Naive thymus-derived CD4-positive, alpha-beta T cell (primary cell): ENCODE data around the gene CORO2B. TPM values are rescaled to one million over a fixed set of nuclear protein-coding genes. Genes with fewer than 3 reads are reported as not detected.

ENCODE experiments used
- ATAC-seq: fragments of 150-1000 bp; cut with Tn5 transposase; 2 replicates; pipeline ENCODE4 v1.10.0; 2021; ENCODE audit warnings: mild to moderate bottlenecking, moderate library complexity
- CTCF ChIA-PET: fragments of 350-600 bp; sonication (Branson Sonifier 250); formaldehyde crosslinking; loops from one replicate; lab custom pipeline; 2021; ENCODE audit warnings: antibody characterized with exemption; lab: Charles Lee
- POLR2A ChIA-PET: fragments of 350-600 bp; sonication (Branson Sonifier 250); formaldehyde crosslinking; loops from one replicate; lab custom pipeline; 2021; ENCODE audit warnings: antibody characterized with exemption, inconsistent platforms; lab: Charles Lee
- DNase-seq, 9 donors: peaks; one replicate each; pipeline versions ENCODE4 v3.0.0 to v3.0.0-alpha.2; 2020 to 2022; ENCODE audit warnings: mixed read lengths in 1 of 9
- H3K27ac ChIP-seq: one replicate; pipeline ENCODE4 v1.7.0; 2013; ENCODE audit warnings: mild to moderate bottlenecking, low read depth, low read length, moderate library complexity
- H3K27me3 ChIP-seq, 2 donors: one replicate each; pipeline ENCODE4 v1.7.0; 2013; ENCODE audit warnings: low read length in 2 of 2, mild to moderate bottlenecking in 2 of 2, moderate library complexity in 2 of 2; ENCODE audit not compliant: control insufficient read depth in 2 of 2, insufficient read depth in 2 of 2
- H3K36me3 ChIP-seq, 3 experiments: 1 replicate in 2 of 3; 2 replicates in 1 of 3; pipeline ENCODE4 v1.7.0; 2013; ENCODE audit warnings: low read length in 3 of 3, mild to moderate bottlenecking in 3 of 3, moderate library complexity in 1 of 3; ENCODE audit not compliant: insufficient read depth in 3 of 3, control insufficient read depth in 2 of 3
- H3K4me1 ChIP-seq, 2 donors: one replicate each; pipeline ENCODE4 v1.7.0; 2013; ENCODE audit warnings: low read length in 2 of 2, mild to moderate bottlenecking in 2 of 2, moderate library complexity in 1 of 2; ENCODE audit not compliant: control insufficient read depth in 2 of 2, insufficient read depth in 2 of 2
- H3K4me3 ChIP-seq: 2 replicates; pipeline ENCODE4 v1.7.0; 2013; ENCODE audit warnings: mild to moderate bottlenecking, low read length
- H3K9me3 ChIP-seq, 3 experiments: 1 replicate in 2 of 3; 2 replicates in 1 of 3; pipeline ENCODE4 v1.7.0; 2013; ENCODE audit warnings: low read length in 3 of 3; ENCODE audit not compliant: control insufficient read depth in 2 of 3
- H3K27ac Mint-ChIP-seq, 9 donors: one replicate each; pipeline ENCODE4 v1.8.0; 2020 to 2022; ENCODE audit warnings: mixed read lengths in 9 of 9, mild to moderate bottlenecking in 8 of 9, moderate library complexity in 5 of 9, inconsistent platforms in 2 of 9
- H3K27me3 Mint-ChIP-seq, 5 donors: one replicate each; pipeline ENCODE4 v1.8.0; 2021 to 2022; ENCODE audit warnings: mixed read lengths in 5 of 5, mild to moderate bottlenecking in 1 of 5
- H3K36me3 Mint-ChIP-seq, 5 donors: one replicate each; pipeline ENCODE4 v1.8.0; 2020 to 2022; ENCODE audit warnings: mixed read lengths in 5 of 5, mild to moderate bottlenecking in 3 of 5, inconsistent platforms in 1 of 5
- H3K4me1 Mint-ChIP-seq, 7 donors: one replicate each; pipeline ENCODE4 v1.8.0; 2020 to 2022; ENCODE audit warnings: mixed read lengths in 7 of 7, mild to moderate bottlenecking in 3 of 7, inconsistent platforms in 1 of 7
- H3K4me3 Mint-ChIP-seq, 10 donors: one replicate each; pipeline ENCODE4 v1.8.0; 2020 to 2022; ENCODE audit warnings: mild to moderate bottlenecking in 10 of 10, mixed read lengths in 10 of 10, moderate library complexity in 6 of 10, inconsistent platforms in 2 of 10
- H3K9me3 Mint-ChIP-seq, 11 donors: one replicate each; pipeline ENCODE4 v1.8.0; 2020 to 2022; ENCODE audit warnings: mixed read lengths in 11 of 11, mild to moderate bottlenecking in 4 of 11, inconsistent platforms in 1 of 11, moderate library complexity in 1 of 11
- intact Hi-C, 2 donors: fragments of 100-400 bp; cut with micrococcal nuclease; formaldehyde crosslinking; loops; one replicate each; pipeline ENCODE4 v1.15.1; 2023
- polyA plus RNA-seq, 2 donors: library from polyadenylated mRNA; unstranded; fragments of 300-500 nt; fragmentation: Illumina TruSeq; gene quantifications; one replicate each; pipeline ENCODE4 v1.2.3, GENCODE V29; 2021
- total RNA-seq, 6 experiments: library from RNA in 5 of 6; stranded (reverse) in 5 of 6; gene quantifications; 1 replicate in 5 of 6; 2 replicates in 1 of 6; pipeline ENCODE4 v1.2.3 and lab custom pipeline; 2021 to 2026

The CORO2B gene
- total and polyA plus RNA-seq, 7 experiments from 2014 or later, result 0.15 TPM; not detected in 6

- Histone ChIP-seq H3K27ac (no peak overlapping the region), H3K27me3 (peaks cover 0 to 3% of the 10 kb centered on the region in 2 donors), H3K4me3 (no peak overlapping the region), H3K36me3 (no peaks in the 10 kb centered on the region), H3K9me3 (no peaks in the 10 kb centered on the region), H3K4me1 (no peaks in the 10 kb centered on the region)
- H3K27ac Mint-ChIP-seq, result no peak overlapping the region
- no peak overlapping the region for H3K4me3 Mint-ChIP-seq
- ATAC-seq (no peak), DNase-seq (no peak)
- H3K36me3 Mint-ChIP-seq, result no peaks in the 10 kb centered on the region
- peaks cover 25 to 36% (median 34%) of the 10 kb centered on the region in 5 donors for H3K27me3 Mint-ChIP-seq
- POLR2A ChIA-PET, result no interaction called here
- H3K9me3 Mint-ChIP-seq, result peaks cover 0 to 2% (median 0%) of the 10 kb centered on the region in 11 donors
- CTCF ChIA-PET, result no interaction called here
- peaks cover 0 to 3% (median 0%) of the 10 kb centered on the region in 7 donors for H3K4me1 Mint-ChIP-seq
- intact Hi-C loops, result no loop called here
Observed at GRCh38 chr15:68548364-68548763, 30.4 kb upstream of the CORO2B start.

- ATAC-seq (no peak), DNase-seq (no peak)
- peaks cover 0 to 3% (median 0%) of the 10 kb centered on the region in 7 donors for H3K4me1 Mint-ChIP-seq
- H3K4me3 Mint-ChIP-seq, result no peak overlapping the region
- no peak overlapping the region for H3K4me3 ChIP-seq
- H3K36me3 ChIP-seq, result no peaks in the 10 kb centered on the region
- H3K27me3 Mint-ChIP-seq, result peaks cover 28 to 43% (median 29%) of the 10 kb centered on the region in 5 donors
- no peak overlapping the region for H3K27ac Mint-ChIP-seq
- no peaks in the 10 kb centered on the region for H3K9me3 Mint-ChIP-seq
- ChIA-PET POLR2A (interaction anchor here (0.6 kb wide), 1 partner anchor 333 kb away, joined by 3 read pairs; no protein-coding TSS in a partner anchor), CTCF (interaction anchor here (0.6 to 2.3 kb wide), 13 partner anchors 8 to 375 kb away, joined by 3 to 15 read pairs (median 4); no protein-coding TSS in a partner anchor)
- no peaks in the 10 kb centered on the region for H3K9me3 ChIP-seq
- H3K27ac ChIP-seq, result no peak overlapping the region
- H3K4me1 ChIP-seq, result no peaks in the 10 kb centered on the region
- peaks cover 0 to 3% of the 10 kb centered on the region in 2 donors for H3K27me3 ChIP-seq
- intact Hi-C loops, result loop anchor here (1.0 to 2.0 kb wide), 5 partner anchors 233 to 375 kb away; no protein-coding TSS in a partner anchor
- no peaks in the 10 kb centered on the region for H3K36me3 Mint-ChIP-seq
Observed at GRCh38 chr15:68550004-68550403, 28.8 kb upstream of the CORO2B start.

GRCh38 chr15:68550498-68551295, 28.1 kb upstream of the CORO2B start:
- no peak overlapping the region for H3K27ac Mint-ChIP-seq
- ChIA-PET POLR2A (interaction anchor here (0.6 kb wide), 1 partner anchor 332 kb away, joined by 3 read pairs; no protein-coding TSS in a partner anchor), CTCF (interaction anchor here (0.6 to 2.3 kb wide), 11 partner anchors 9 to 374 kb away, joined by 3 to 15 read pairs (median 5); no protein-coding TSS in a partner anchor)
- H3K27me3 Mint-ChIP-seq, result peaks cover 32 to 49% (median 36%) of the 10 kb centered on the region in 5 donors
- H3K36me3 Mint-ChIP-seq, result no peaks in the 10 kb centered on the region
- Histone ChIP-seq H3K4me1 (no peaks in the 10 kb centered on the region), H3K36me3 (no peaks in the 10 kb centered on the region), H3K27me3 (peaks cover 0 to 3% of the 10 kb centered on the region in 2 donors), H3K9me3 (no peaks in the 10 kb centered on the region), H3K27ac (no peak overlapping the region), H3K4me3 (no peak overlapping the region)
- intact Hi-C loops, result loop anchor here (1.0 to 2.0 kb wide), 5 partner anchors 233 to 375 kb away; no protein-coding TSS in a partner anchor
- no peak overlapping the region for H3K4me3 Mint-ChIP-seq
- DNase-seq (peak; percentile 32 to 77 (median 55)), ATAC-seq (peak; percentile 65)
- H3K4me1 Mint-ChIP-seq, result peaks cover 0 to 3% (median 0%) of the 10 kb centered on the region in 7 donors
- H3K9me3 Mint-ChIP-seq, result no peaks in the 10 kb centered on the region

GRCh38 chr15:68551296-68551635, 27.5 kb upstream of the CORO2B start:
- H3K36me3 Mint-ChIP-seq, result no peaks in the 10 kb centered on the region
- H3K9me3 Mint-ChIP-seq, result no peaks in the 10 kb centered on the region
- H3K4me3 ChIP-seq, result no peak overlapping the region
- H3K4me1 Mint-ChIP-seq, result peaks cover 0 to 3% (median 0%) of the 10 kb centered on the region in 7 donors
- CTCF ChIA-PET, result interaction anchor here (2.0 to 2.3 kb wide), 2 partner anchors 12 to 325 kb away, joined by 14 to 15 read pairs; no protein-coding TSS in a partner anchor
- no peaks in the 10 kb centered on the region for H3K9me3 ChIP-seq
- intact Hi-C loops, result loop anchor here in 1 of 2 donors (2.0 kb wide), 1 partner anchor 244 kb away; no protein-coding TSS in a partner anchor
- no peak overlapping the region for H3K4me3 Mint-ChIP-seq
- peaks cover 34 to 53% (median 42%) of the 10 kb centered on the region in 5 donors for H3K27me3 Mint-ChIP-seq
- POLR2A ChIA-PET, result no interaction called here
- ATAC-seq, result no peak
- H3K4me1 ChIP-seq, result no peaks in the 10 kb centered on the region
- H3K27ac ChIP-seq, result no peak overlapping the region
- H3K27me3 ChIP-seq, result peaks cover 0 to 3% of the 10 kb centered on the region in 2 donors
- H3K36me3 ChIP-seq, result no peaks in the 10 kb centered on the region
- H3K27ac Mint-ChIP-seq, result no peak overlapping the region
- DNase-seq, result no peak

GRCh38 chr15:68552344-68552743, 26.4 kb upstream of the CORO2B start:
- peaks cover 0 to 3% (median 0%) of the 10 kb centered on the region in 7 donors for H3K4me1 Mint-ChIP-seq

GRCh38 chr15:68552773-68553172, 26.0 kb upstream of the CORO2B start:
- H3K36me3 ChIP-seq, result no peaks in the 10 kb centered on the region
- H3K36me3 Mint-ChIP-seq, result no peaks in the 10 kb centered on the region
- POLR2A ChIA-PET, result no interaction called here

More at GRCh38 chr15:68552344-68552743, 26.4 kb upstream of the CORO2B start:
- no peak for ATAC-seq
- Histone ChIP-seq H3K4me1 (no peaks in the 10 kb centered on the region), H3K27me3 (peaks cover 0 to 3% of the 10 kb centered on the region in 2 donors), H3K36me3 (no peaks in the 10 kb centered on the region), H3K27ac (no peak overlapping the region), H3K9me3 (no peaks in the 10 kb centered on the region), H3K4me3 (no peak overlapping the region)
- Mint-ChIP-seq H3K27ac (no peak overlapping the region), H3K27me3 (peaks cover 37 to 59% (median 51%) of the 10 kb centered on the region in 5 donors), H3K4me3 (no peak overlapping the region), H3K36me3 (no peaks in the 10 kb centered on the region), H3K9me3 (no peaks in the 10 kb centered on the region)
- DNase-seq, result no peak
- intact Hi-C loops, result no loop called here
- ChIA-PET CTCF (interaction anchor here (0.6 to 1.6 kb wide), 4 partner anchors 11 to 323 kb away, joined by 4 to 5 read pairs (median 4); no protein-coding TSS in a partner anchor), POLR2A (no interaction called here)

More at GRCh38 chr15:68552773-68553172, 26.0 kb upstream of the CORO2B start:
- H3K27ac Mint-ChIP-seq, result no peak overlapping the region
- no peaks in the 10 kb centered on the region for H3K9me3 Mint-ChIP-seq
- no peak for DNase-seq
- H3K27me3 Mint-ChIP-seq, result peaks cover 39 to 63% (median 55%) of the 10 kb centered on the region in 5 donors
- H3K4me1 ChIP-seq, result no peaks in the 10 kb centered on the region
- no peak for ATAC-seq
- H3K9me3 ChIP-seq, result no peaks in the 10 kb centered on the region
- H3K27ac ChIP-seq, result no peak overlapping the region
- no peak overlapping the region for H3K4me3 ChIP-seq
- H3K27me3 ChIP-seq, result peaks cover 0 to 3% of the 10 kb centered on the region in 2 donors
- no peak overlapping the region for H3K4me3 Mint-ChIP-seq
- CTCF ChIA-PET, result interaction anchor here (0.6 to 1.6 kb wide), 3 partner anchors 10 to 292 kb away, joined by 4 to 5 read pairs (median 5); no protein-coding TSS in a partner anchor
- H3K4me1 Mint-ChIP-seq, result peaks cover 0 to 3% (median 0%) of the 10 kb centered on the region in 7 donors
- intact Hi-C loops, result no loop called here
